ENCODE measurements around the gene ZBTB33. TPM values are rescaled to one million over a fixed set of nuclear protein-coding genes. Genes with fewer than 3 reads are reported as not detected.
A peak's percentile ranks its signal among the peaks of the same experiment; 100 is the strongest.

The ZBTB33 gene
- total and polyA plus RNA-seq, 4 donors = 3.1 to 21.0 (median 8.0) TPM

- peak; percentile 40 to 55 (median 47) for DNase-seq
- 1 to 41% methylated on average over 26 to 28 of the region's 28 CpGs for WGBS, 2 donors
Observed at GRCh38 chrX:120251471-120252011, 929 bp downstream of the ZBTB33 start.

DNA sequence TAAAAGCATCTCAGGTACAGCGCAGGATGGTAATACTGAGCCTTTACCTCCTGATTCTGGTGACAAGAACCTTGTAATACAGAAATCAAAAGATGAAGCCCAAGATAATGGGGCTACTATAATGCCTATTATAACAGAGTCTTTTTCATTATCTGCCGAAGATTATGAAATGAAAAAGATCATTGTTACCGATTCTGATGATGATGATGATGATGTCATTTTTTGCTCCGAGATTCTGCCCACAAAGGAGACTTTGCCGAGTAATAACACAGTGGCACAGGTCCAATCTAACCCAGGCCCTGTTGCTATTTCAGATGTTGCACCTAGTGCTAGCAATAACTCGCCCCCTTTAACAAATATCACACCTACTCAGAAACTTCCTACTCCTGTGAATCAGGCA, 3.2 kb downstream of the ZBTB33 start:
- Histone ChIP-seq H3K4me1 (ENCODE audit: control insufficient read depth in 5 of 5, insufficient read depth in 5 of 5, low read length in 5 of 5) (no peaks in the 10 kb centered on the region), H3K27me3 (ENCODE audit: control insufficient read depth in 3 of 3, insufficient read depth in 3 of 3, low read length in 2 of 3) (peaks cover 0 to 2% (median 0%) of the 10 kb centered on the region in 3 donors), H3K4me3 (no peak overlapping the region), H3K9me3 (ENCODE audit: control insufficient read depth in 4 of 4, insufficient read depth in 3 of 4, low read length in 3 of 4) (no peaks in the 10 kb centered on the region), H3K36me3 (ENCODE audit: control insufficient read depth in 4 of 4, insufficient read depth in 4 of 4, low read length in 4 of 4) (peaks cover 0 to 10% (median 3%) of the 10 kb centered on the region in 4 donors), H3K9ac (ENCODE audit: insufficient read depth in 1 of 2, low read length in 2 of 2) (no peak overlapping the region), H3K27ac (ENCODE audit: low read depth in 1 of 2, low read length in 1 of 2) (no peak overlapping the region)
- TF ChIP-seq, protein P1, sequence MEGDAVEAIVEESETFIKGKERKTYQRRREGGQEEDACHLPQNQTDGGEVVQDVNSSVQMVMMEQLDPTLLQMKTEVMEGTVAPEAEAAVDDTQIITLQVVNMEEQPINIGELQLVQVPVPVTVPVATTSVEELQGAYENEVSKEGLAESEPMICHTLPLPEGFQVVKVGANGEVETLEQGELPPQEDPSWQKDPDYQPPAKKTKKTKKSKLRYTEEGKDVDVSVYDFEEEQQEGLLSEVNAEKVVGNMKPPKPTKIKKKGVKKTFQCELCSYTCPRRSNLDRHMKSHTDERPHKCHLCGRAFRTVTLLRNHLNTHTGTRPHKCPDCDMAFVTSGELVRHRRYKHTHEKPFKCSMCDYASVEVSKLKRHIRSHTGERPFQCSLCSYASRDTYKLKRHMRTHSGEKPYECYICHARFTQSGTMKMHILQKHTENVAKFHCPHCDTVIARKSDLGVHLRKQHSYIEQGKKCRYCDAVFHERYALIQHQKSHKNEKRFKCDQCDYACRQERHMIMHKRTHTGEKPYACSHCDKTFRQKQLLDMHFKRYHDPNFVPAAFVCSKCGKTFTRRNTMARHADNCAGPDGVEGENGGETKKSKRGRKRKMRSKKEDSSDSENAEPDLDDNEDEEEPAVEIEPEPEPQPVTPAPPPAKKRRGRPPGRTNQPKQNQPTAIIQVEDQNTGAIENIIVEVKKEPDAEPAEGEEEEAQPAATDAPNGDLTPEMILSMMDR (IDR thresholded peaks at IDR 0.05; ENCODE audit: control extremely low read depth, extremely low read depth) = no peak
- WGBS, 2 donors = 81 to 91% methylated on average over 6 of the region's 6 CpGs
- DNase-seq (no peak), ATAC-seq (ENCODE audit: insufficient read depth, low FRiP score) (no peak)

More at GRCh38 chrX:120251471-120252011, 929 bp downstream of the ZBTB33 start:
- ATAC-seq (ENCODE audit: insufficient read depth, low FRiP score) = no peak
- H3K27ac ChIP-seq (ENCODE audit: low read depth in 1 of 2, low read length in 1 of 2) = peak overlapping the region; percentile 92 to 93
- peaks cover 0 to 11% (median 0%) of the 10 kb centered on the region in 3 donors for H3K27me3 ChIP-seq (ENCODE audit: control insufficient read depth in 3 of 3, insufficient read depth in 3 of 3, low read length in 2 of 3)
- peak overlapping the region; percentile 68 for H3K4me3 ChIP-seq
- TF ChIP-seq, protein P1 (IDR thresholded peaks at IDR 0.05; ENCODE audit: control extremely low read depth, extremely low read depth) = no peak
- H3K9ac ChIP-seq (ENCODE audit: insufficient read depth in 1 of 2, low read length in 2 of 2) = peak overlapping the region; percentile 76 to 83
- peaks cover 0 to 10% (median 3%) of the 10 kb centered on the region in 4 donors for H3K36me3 ChIP-seq (ENCODE audit: control insufficient read depth in 4 of 4, insufficient read depth in 4 of 4, low read length in 4 of 4)
- no peaks in the 10 kb centered on the region for H3K9me3 ChIP-seq (ENCODE audit: control insufficient read depth in 4 of 4, insufficient read depth in 3 of 4, low read length in 3 of 4)
- H3K4me1 ChIP-seq (ENCODE audit: control insufficient read depth in 5 of 5, insufficient read depth in 5 of 5, low read length in 5 of 5) = no peaks in the 10 kb centered on the region

GRCh38 chrX:120260369-120260768, 9.8 kb downstream of the ZBTB33 start:
- H3K4me1 ChIP-seq (ENCODE audit: control insufficient read depth in 5 of 5, insufficient read depth in 5 of 5, low read length in 5 of 5) = no peaks in the 10 kb centered on the region
- WGBS, 2 donors = 58 to 88% methylated on average over 3 of the region's 3 CpGs
- H3K27me3 ChIP-seq (ENCODE audit: control insufficient read depth in 3 of 3, insufficient read depth in 3 of 3, low read length in 2 of 3) = peaks cover 0 to 5% (median 0%) of the 10 kb centered on the region in 3 donors
- H3K9ac ChIP-seq (ENCODE audit: insufficient read depth in 1 of 2, low read length in 2 of 2) = no peak overlapping the region
- no peak overlapping the region for H3K27ac ChIP-seq (ENCODE audit: low read depth in 1 of 2, low read length in 1 of 2)
- TF ChIP-seq, protein P1 (IDR thresholded peaks at IDR 0.05; ENCODE audit: control extremely low read depth, extremely low read depth) = no peak
- no peak overlapping the region for H3K4me3 ChIP-seq
- no peaks in the 10 kb centered on the region for H3K36me3 ChIP-seq (ENCODE audit: control insufficient read depth in 4 of 4, insufficient read depth in 4 of 4, low read length in 4 of 4)
- H3K9me3 ChIP-seq (ENCODE audit: control insufficient read depth in 4 of 4, insufficient read depth in 3 of 4, low read length in 3 of 4) = no peaks in the 10 kb centered on the region
- ATAC-seq (ENCODE audit: insufficient read depth, low FRiP score) = no peak
- no peak for DNase-seq
